Measurements from ENCODE around the gene MPG. TPM values are rescaled to one million over a fixed set of nuclear protein-coding genes. Genes with fewer than 3 reads are reported as not detected.

The MPG gene
- total RNA-seq, 4 donors from 2014 or later, result 75.0 to 124 (median 83.0) TPM

- Histone ChIP-seq H3K4me3 (no peak overlapping the region), H3K27ac (peak overlapping the region; percentile 58 to 81 (median 78)), H3K27me3 (no peaks in the 10 kb centered on the region), H3K36me3 (peaks cover 0 to 25% of the 10 kb centered on the region in 2 donors), H3K9me3 (no peaks in the 10 kb centered on the region), H3K4me1 (peaks cover 23 to 25% of the 10 kb centered on the region in 2 donors)
- intact Hi-C loops (cut with DNase I; ENCODE audit: low total_unique reads), result no loop called here
- no peak for ATAC-seq
- TF ChIP-seq POLR2A (IDR thresholded peaks at IDR 0.05) (no peak), CTCF (IDR thresholded peaks at IDR 0.05 in 4 of 5, conservative IDR thresholded peaks at IDR 0.05 in 1 of 5) (no peak)
- in situ Hi-C loops (cut with MboI; ENCODE audit: low sequenced_read_pairs in 4 of 4), result no loop called here
- no peak for DNase-seq
These were observed 14.7 kb downstream of the MPG start for GRCh38 chr16:92431-93339.

- H3K27me3 ChIP-seq, result no peaks in the 10 kb centered on the region
- no peak for TF ChIP-seq POLR2A (IDR thresholded peaks at IDR 0.05)
- TF ChIP-seq CTCF (IDR thresholded peaks at IDR 0.05 in 4 of 5, conservative IDR thresholded peaks at IDR 0.05 in 1 of 5), result no peak
- intact Hi-C loops (cut with DNase I; ENCODE audit: low total_unique reads) (no loop called here), in situ Hi-C loops (cut with MboI; ENCODE audit: low sequenced_read_pairs in 4 of 4) (no loop called here)
- no peaks in the 10 kb centered on the region for H3K9me3 ChIP-seq
- DNase-seq (no peak), ATAC-seq (no peak)
- no peak overlapping the region for H3K27ac ChIP-seq
- H3K4me3 ChIP-seq, result no peak overlapping the region
- H3K36me3 ChIP-seq, result peaks cover 0 to 13% of the 10 kb centered on the region in 2 donors
- H3K4me1 ChIP-seq, result peaks cover 37 to 44% of the 10 kb centered on the region in 2 donors
These were observed 16.9 kb downstream of the MPG start for GRCh38 chr16:94918-95265.

GRCh38 chr16:96935-97381 is 18.9 kb downstream of the MPG start:
- in situ Hi-C loops (cut with MboI; ENCODE audit: low sequenced_read_pairs in 4 of 4) (no loop called here), intact Hi-C loops (cut with DNase I; ENCODE audit: low total_unique reads) (loop anchor here (1.0 kb wide), 1 partner anchor 32 kb away; no protein-coding TSS in a partner anchor)
- TF ChIP-seq POLR2A (IDR thresholded peaks at IDR 0.05) (no peak), CTCF (IDR thresholded peaks at IDR 0.05 in 4 of 5, conservative IDR thresholded peaks at IDR 0.05 in 1 of 5) (peak; percentile 99 to 100 (median 100))
- no peak overlapping the region for H3K4me3 ChIP-seq
- peaks cover 0 to 6% of the 10 kb centered on the region in 2 donors for H3K36me3 ChIP-seq
- H3K27ac ChIP-seq, result peak overlapping the region; percentile 62 to 74 (median 68)
- DNase-seq (peak; percentile 88 to 95), ATAC-seq (peak; percentile 88 to 90)
- no peaks in the 10 kb centered on the region for H3K27me3 ChIP-seq
- H3K4me1 ChIP-seq, result peaks cover 35 to 44% of the 10 kb centered on the region in 2 donors
- no peaks in the 10 kb centered on the region for H3K9me3 ChIP-seq

- Histone ChIP-seq H3K9me3 (no peaks in the 10 kb centered on the region), H3K4me1 (peaks cover 40 to 49% of the 10 kb centered on the region in 2 donors), H3K27ac (peak overlapping the region; percentile 62 to 74 (median 68)), H3K4me3 (no peak overlapping the region), H3K36me3 (peaks cover 0 to 6% of the 10 kb centered on the region in 2 donors), H3K27me3 (no peaks in the 10 kb centered on the region)
- in situ Hi-C loops (cut with MboI; ENCODE audit: low sequenced_read_pairs in 4 of 4), result no loop called here
- intact Hi-C loops (cut with DNase I; ENCODE audit: low total_unique reads), result loop anchor here (1.0 kb wide), 1 partner anchor 33 kb away; no protein-coding TSS in a partner anchor
- DNase-seq (no peak), ATAC-seq (no peak)
- TF ChIP-seq CTCF (IDR thresholded peaks at IDR 0.05 in 4 of 5, conservative IDR thresholded peaks at IDR 0.05 in 1 of 5), result no peak
- TF ChIP-seq POLR2A (IDR thresholded peaks at IDR 0.05), result no peak
These were observed 19.8 kb downstream of the MPG start for GRCh38 chr16:97822-98221.
